ENCODE data around the gene STXBP1. TPM values are rescaled to one million over a fixed set of nuclear protein-coding genes. Genes with fewer than 3 reads are reported as not detected.

Gene STXBP1
- total RNA-seq, 6 donors from 2014 or later: 44.6 to 124 (median 76.1) TPM

- no peaks in the 10 kb centered on the region for H3K27me3 ChIP-seq
- H3K9me3 ChIP-seq: no peaks in the 10 kb centered on the region
- TF ChIP-seq POLR2A (IDR thresholded peaks at IDR 0.05) (no peak), EP300 (IDR thresholded peaks at IDR 0.05) (no peak), CTCF (IDR thresholded peaks at IDR 0.05) (no peak), POLR2AphosphoS5 (IDR thresholded peaks at IDR 0.05) (no peak)
- H3K4me3 ChIP-seq: no peak overlapping the region
- DNase-seq (no peak), ATAC-seq (ENCODE audit: low FRiP score in 2 of 2) (no peak)
- H3K36me3 ChIP-seq: peaks cover 25 to 96% (median 69%) of the 10 kb centered on the region in 4 donors
- H3K27ac ChIP-seq: no peak overlapping the region
- WGBS, 2 donors: 92 to 96% methylated on average over 12 of the region's 12 CpGs
- H3K4me1 ChIP-seq: no peaks in the 10 kb centered on the region
These were observed 64.6 kb downstream of the STXBP1 start for GRCh38 chr9:127676638-127677037.

- ATAC-seq (ENCODE audit: low FRiP score in 2 of 2) (no peak), DNase-seq (no peak)
- Histone ChIP-seq H3K9me3 (no peaks in the 10 kb centered on the region), H3K27ac (no peak overlapping the region), H3K36me3 (peaks cover 26 to 96% (median 74%) of the 10 kb centered on the region in 4 donors), H3K27me3 (no peaks in the 10 kb centered on the region), H3K4me1 (no peaks in the 10 kb centered on the region), H3K4me3 (no peak overlapping the region)
- WGBS, 2 donors: 88 to 91% methylated on average over 2 of the region's 2 CpGs
- TF ChIP-seq CTCF (IDR thresholded peaks at IDR 0.05) (no peak), EP300 (IDR thresholded peaks at IDR 0.05) (no peak), POLR2AphosphoS5 (IDR thresholded peaks at IDR 0.05) (no peak), POLR2A (IDR thresholded peaks at IDR 0.05) (no peak)
These were observed 67.4 kb downstream of the STXBP1 start for GRCh38 chr9:127679506-127679905.

GRCh38 chr9:127680226-127680625, 68.1 kb downstream of the STXBP1 start:
- Histone ChIP-seq H3K4me3 (no peak overlapping the region), H3K27ac (no peak overlapping the region), H3K36me3 (peaks cover 26 to 96% (median 72%) of the 10 kb centered on the region in 4 donors), H3K9me3 (no peaks in the 10 kb centered on the region), H3K4me1 (no peaks in the 10 kb centered on the region), H3K27me3 (no peaks in the 10 kb centered on the region)
- TF ChIP-seq POLR2AphosphoS5 (IDR thresholded peaks at IDR 0.05) (no peak), EP300 (IDR thresholded peaks at IDR 0.05) (no peak), CTCF (IDR thresholded peaks at IDR 0.05) (no peak), POLR2A (IDR thresholded peaks at IDR 0.05) (no peak)
- no peak for DNase-seq
- ATAC-seq (ENCODE audit: low FRiP score in 2 of 2): no peak
- WGBS, 2 donors: 91% methylated on average over 11 of the region's 11 CpGs

- Histone ChIP-seq H3K4me1 (no peaks in the 10 kb centered on the region), H3K9me3 (no peaks in the 10 kb centered on the region), H3K27me3 (no peaks in the 10 kb centered on the region), H3K27ac (no peak overlapping the region), H3K36me3 (peaks cover 22 to 93% (median 71%) of the 10 kb centered on the region in 4 donors), H3K4me3 (no peak overlapping the region)
- 85 to 89% methylated on average over 9 of the region's 9 CpGs for WGBS, 2 donors
- TF ChIP-seq POLR2AphosphoS5 (IDR thresholded peaks at IDR 0.05) (no peak), EP300 (IDR thresholded peaks at IDR 0.05) (no peak), POLR2A (IDR thresholded peaks at IDR 0.05) (no peak)
- DNase-seq (no peak), ATAC-seq (ENCODE audit: low FRiP score in 2 of 2) (no peak)
These were observed 68.8 kb downstream of the STXBP1 start for GRCh38 chr9:127680846-127681245.

- TF ChIP-seq POLR2AphosphoS5 (IDR thresholded peaks at IDR 0.05) (no peak), EP300 (IDR thresholded peaks at IDR 0.05) (no peak), CTCF (IDR thresholded peaks at IDR 0.05) (no peak), POLR2A (IDR thresholded peaks at IDR 0.05) (no peak)
- Histone ChIP-seq H3K4me1 (no peaks in the 10 kb centered on the region), H3K4me3 (no peak overlapping the region), H3K27me3 (no peaks in the 10 kb centered on the region), H3K36me3 (peaks cover 22 to 94% (median 72%) of the 10 kb centered on the region in 4 donors), H3K9me3 (no peaks in the 10 kb centered on the region), H3K27ac (no peak overlapping the region)
- ATAC-seq (ENCODE audit: low FRiP score in 2 of 2): no peak
- 89 to 90% methylated on average over 21 to 23 of the region's 23 CpGs for WGBS, 2 donors
- no peak for DNase-seq
These were observed 70.5 kb downstream of the STXBP1 start for GRCh38 chr9:127682351-127683136.
